Mucosa of descending colon (tissue), 3 donors: Measurements from ENCODE around the gene EIF5A. TPM values are rescaled to one million over a fixed set of nuclear protein-coding genes. Genes with fewer than 3 reads are reported as not detected.
A peak's percentile ranks its signal among the peaks of the same experiment; 100 is the strongest.

Experiments
- ATAC-seq: fragments of 200-7000 bp; cut with Tn5 transposase; one replicate; pipeline ENCODE4 v1.9.1; 2020; ENCODE audit warnings: mild to moderate bottlenecking, moderate library complexity
- DNase-seq, 3 donors: peaks; one replicate each; pipeline ENCODE4 v3.0.0-alpha.2; 2020
- H3K36me3 ChIP-seq: fragments of 200-600 bp; one replicate; pipeline ENCODE4 v1.8.0; 2021; ENCODE audit warnings: low read depth, mild to moderate bottlenecking
- H3K4me1 ChIP-seq: fragments of 200-600 bp; one replicate; pipeline ENCODE4 v1.8.0; 2021; ENCODE audit warnings: low read depth, mild to moderate bottlenecking
- H3K4me3 ChIP-seq: fragments of 200-600 bp; one replicate; pipeline ENCODE4 v1.8.0; 2021; ENCODE audit warnings: mild to moderate bottlenecking
- H3K9me3 ChIP-seq: fragments of 200-600 bp; one replicate; pipeline ENCODE4 v1.8.0; 2021; ENCODE audit warnings: mild to moderate bottlenecking
- intact Hi-C, 2 donors: fragments of 100-400 bp; cut with DNase I in 1 of 2; cut with micrococcal nuclease in 1 of 2; formaldehyde crosslinking; loops; one replicate each; pipeline versions ENCODE4 v1.11.0 to v1.11.1; 2022; cut with DNase I, micrococcal nuclease
- total RNA-seq, 3 donors: library from RNA; stranded (reverse); fragmentation: NEBNext Ultra II Directional in 2 of 3; extraction: Animal tissue kit (Norgen Biotek cat#: 25700) in 2 of 3; gene quantifications; one replicate each; pipeline versions ENCODE4 v1.2.1 to v1.2.4, GENCODE V29; 2021 to 2023
- TF ChIP-seq, protein P1 (sequence below): fragments of 200-600 bp; IDR thresholded peaks from one replicate; pipeline ENCODE4 v1.8.0; 2022; ENCODE audit warnings: antibody characterized with exemption, mild to moderate bottlenecking
- donor health status: DM: no; HTN: no; CAD: no; lungs with moderate emphysema.
- donor health status: DM: no; HTN: no; CAD: no.
- donor health status: DM: no; HTN: yes; CAD: no.

EIF5A gene
- total RNA-seq, 3 donors from 2014 or later: 281 to 492 (median 313) TPM

- Histone ChIP-seq H3K9me3 (no peaks in the 10 kb centered on the region), H3K36me3 (no peaks in the 10 kb centered on the region), H3K4me3 (peak overlapping the region; percentile 67), H3K4me1 (peaks cover 33% of the 10 kb centered on the region)
- ATAC-seq (no peak), DNase-seq (peak; percentile 30 to 65 (median 62))
- intact Hi-C loops: no loop called here
- TF ChIP-seq, protein P1, sequence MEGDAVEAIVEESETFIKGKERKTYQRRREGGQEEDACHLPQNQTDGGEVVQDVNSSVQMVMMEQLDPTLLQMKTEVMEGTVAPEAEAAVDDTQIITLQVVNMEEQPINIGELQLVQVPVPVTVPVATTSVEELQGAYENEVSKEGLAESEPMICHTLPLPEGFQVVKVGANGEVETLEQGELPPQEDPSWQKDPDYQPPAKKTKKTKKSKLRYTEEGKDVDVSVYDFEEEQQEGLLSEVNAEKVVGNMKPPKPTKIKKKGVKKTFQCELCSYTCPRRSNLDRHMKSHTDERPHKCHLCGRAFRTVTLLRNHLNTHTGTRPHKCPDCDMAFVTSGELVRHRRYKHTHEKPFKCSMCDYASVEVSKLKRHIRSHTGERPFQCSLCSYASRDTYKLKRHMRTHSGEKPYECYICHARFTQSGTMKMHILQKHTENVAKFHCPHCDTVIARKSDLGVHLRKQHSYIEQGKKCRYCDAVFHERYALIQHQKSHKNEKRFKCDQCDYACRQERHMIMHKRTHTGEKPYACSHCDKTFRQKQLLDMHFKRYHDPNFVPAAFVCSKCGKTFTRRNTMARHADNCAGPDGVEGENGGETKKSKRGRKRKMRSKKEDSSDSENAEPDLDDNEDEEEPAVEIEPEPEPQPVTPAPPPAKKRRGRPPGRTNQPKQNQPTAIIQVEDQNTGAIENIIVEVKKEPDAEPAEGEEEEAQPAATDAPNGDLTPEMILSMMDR: no peak
These were observed 45.8 kb upstream of the EIF5A start for GRCh38 chr17:7261379-7262191.

DNA sequence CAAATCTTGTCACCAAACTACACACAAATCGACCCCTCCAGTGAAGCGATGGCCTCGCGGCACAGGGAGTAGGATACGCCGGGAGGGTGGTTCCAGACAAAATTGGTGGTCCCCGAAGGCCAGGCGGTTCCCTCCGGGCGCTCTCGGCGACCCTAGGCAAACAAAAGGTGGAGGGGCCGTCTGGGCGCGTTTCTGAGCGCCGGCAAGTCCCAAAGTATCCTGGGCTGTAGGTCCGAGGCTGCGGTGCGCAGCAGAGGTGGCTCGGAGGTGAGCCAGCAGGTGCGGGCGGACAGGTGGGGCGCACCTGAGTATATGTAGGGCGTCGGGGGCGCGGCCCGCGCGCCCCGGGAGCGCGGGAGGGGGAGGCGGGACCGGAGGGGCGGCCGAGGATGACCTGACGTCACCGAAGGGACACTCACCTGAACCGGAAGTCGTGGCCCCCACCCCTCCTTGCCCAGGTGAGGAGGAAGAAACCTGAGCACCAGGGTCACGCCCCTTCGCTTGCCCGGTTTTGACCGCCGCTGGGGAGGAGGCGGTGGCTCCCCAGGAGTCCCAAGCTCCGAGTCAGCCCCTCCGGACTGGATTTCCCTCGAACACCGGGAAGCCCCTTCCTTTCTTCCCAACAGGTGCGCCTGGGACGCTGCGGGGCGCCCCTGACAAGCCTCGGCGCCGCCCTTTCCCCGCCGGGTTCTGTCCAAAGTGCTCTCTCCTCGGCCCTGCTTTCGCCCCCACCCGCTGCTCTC lies 45.1 kb upstream of the EIF5A start, which contains the start of gene CLDN7:
Gene CLDN7, minus strand, starts transcription at position 287 of the 743 bp plus-strand sequence. CDS start 435 bp downstream, outside the sequence.
- intact Hi-C loops: no loop called here
- Histone ChIP-seq H3K4me1 (peaks cover 32% of the 10 kb centered on the region), H3K4me3 (peak within 1 kb of the TSS; percentile 67), H3K9me3 (no peaks in the 10 kb centered on the region), H3K36me3 (no peaks in the 10 kb centered on the region)
- ATAC-seq (peak; percentile 69), DNase-seq (peak; percentile 94 to 96 (median 96))
- TF ChIP-seq, protein P1: peak; percentile 23

DNA sequence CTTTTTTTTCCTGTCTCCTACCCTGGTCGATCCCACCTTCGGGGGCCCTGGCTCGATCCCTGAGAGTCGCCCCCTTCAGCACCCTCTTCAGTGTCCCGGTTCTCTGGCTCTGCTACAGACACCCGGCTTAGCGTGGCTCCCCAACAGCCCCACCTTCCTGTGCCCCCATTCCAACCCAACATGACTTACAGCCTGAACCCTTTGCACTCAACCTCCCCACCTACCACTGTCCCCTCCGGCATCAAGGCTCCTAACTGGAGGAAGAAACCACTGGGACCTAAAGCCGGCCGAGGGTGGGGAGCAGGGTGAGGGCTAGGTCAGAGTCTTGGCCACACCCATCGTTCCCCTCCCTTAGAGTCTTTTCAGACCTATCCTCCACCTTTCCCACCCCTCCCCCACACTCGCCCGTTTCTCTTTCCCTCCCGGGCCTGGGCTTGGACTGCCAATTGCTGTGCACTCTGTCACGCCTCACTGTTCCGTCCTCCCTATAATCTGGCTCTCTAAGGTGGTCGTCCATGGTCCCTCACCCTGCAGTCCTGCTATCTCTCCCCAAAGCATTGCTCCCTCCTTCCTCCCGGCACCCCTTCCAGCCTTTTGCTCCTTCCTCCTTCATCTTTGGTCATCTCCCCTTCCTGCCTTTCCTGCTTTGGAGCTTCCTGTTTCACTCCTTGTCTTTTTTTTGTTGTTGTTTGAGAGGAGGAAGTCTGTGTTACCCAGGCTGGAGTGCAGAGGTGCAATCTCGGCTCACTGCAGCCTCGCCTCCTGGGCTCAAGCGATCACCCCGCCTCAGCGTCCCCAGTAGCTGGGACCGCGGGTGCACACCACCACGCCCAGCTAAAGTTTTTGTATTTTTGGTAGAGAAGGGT lies 44.3 kb upstream of the EIF5A start:
- DNase-seq (peak; percentile 91 to 98 (median 93)), ATAC-seq (peak; percentile 67)
- intact Hi-C loops: no loop called here
- Histone ChIP-seq H3K36me3 (no peaks in the 10 kb centered on the region), H3K4me1 (peaks cover 24% of the 10 kb centered on the region), H3K4me3 (peak overlapping the region; percentile 67), H3K9me3 (no peaks in the 10 kb centered on the region)
- TF ChIP-seq, protein P1: no peak

DNA sequence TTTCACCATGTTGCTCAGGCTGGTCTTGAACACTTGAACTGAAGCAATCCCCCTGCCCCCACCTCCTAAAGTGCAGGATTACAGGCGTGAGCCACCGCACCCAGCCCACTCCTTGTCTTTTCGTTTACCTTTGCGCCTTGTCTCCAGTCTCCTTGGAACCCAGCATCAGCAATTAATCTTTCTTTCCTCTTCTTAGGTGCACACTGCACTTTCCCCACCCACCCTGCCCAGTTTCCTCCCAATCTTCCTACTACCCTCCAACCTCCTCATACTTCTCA lies 43.7 kb upstream of the EIF5A start:
- intact Hi-C loops: no loop called here
- TF ChIP-seq, protein P1: no peak
- DNase-seq (peak in 2 of 3 donors; percentile 71 to 81), ATAC-seq (peak; percentile 14)
- Histone ChIP-seq H3K36me3 (no peaks in the 10 kb centered on the region), H3K4me1 (peaks cover 19% of the 10 kb centered on the region), H3K4me3 (no peak overlapping the region), H3K9me3 (no peaks in the 10 kb centered on the region)

DNA sequence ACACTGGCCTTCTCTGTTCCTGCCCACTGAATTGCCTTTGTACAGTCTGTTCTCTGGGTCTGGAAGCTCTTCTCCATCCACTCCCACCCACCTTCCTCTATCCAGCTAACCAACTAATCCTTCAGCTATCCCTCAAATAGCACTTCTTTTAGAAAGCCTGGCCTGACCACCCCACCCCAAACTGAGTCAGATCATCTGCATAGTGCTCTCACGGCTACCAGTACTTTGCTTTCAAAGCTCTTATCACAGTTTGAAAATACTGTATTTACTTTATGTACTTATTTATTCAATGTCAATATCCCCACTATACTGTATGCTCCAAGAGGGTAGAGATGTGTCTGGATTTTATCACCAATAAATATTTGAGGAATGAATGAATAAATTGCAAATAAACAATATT lies 40.6 kb upstream of the EIF5A start:
- Histone ChIP-seq H3K4me1 (peaks cover 18% of the 10 kb centered on the region), H3K4me3 (no peak overlapping the region), H3K9me3 (no peaks in the 10 kb centered on the region), H3K36me3 (no peaks in the 10 kb centered on the region)
- intact Hi-C loops: no loop called here
- TF ChIP-seq, protein P1: no peak
- DNase-seq (no peak), ATAC-seq (no peak)
